ENCODE measurements around the gene CDC42. TPM values are rescaled to one million over a fixed set of nuclear protein-coding genes. Genes with fewer than 3 reads are reported as not detected.
A peak's percentile ranks its signal among the peaks of the same experiment; 100 is the strongest.

CDC42 gene
- total RNA-seq, 1 donor from 2014 or later = 71.5 TPM

- H3K9ac ChIP-seq (ENCODE audit: low read depth in 1 of 3, low read length in 3 of 3) = no peak overlapping the region
- H3K4me3 ChIP-seq (ENCODE audit: low read length in 3 of 3) = no peak overlapping the region
- H3K4me1 ChIP-seq (ENCODE audit: control insufficient read depth in 3 of 3, insufficient read depth in 3 of 3, low read length in 3 of 3) = peaks cover 0 to under 1% (median 0%) of the 10 kb centered on the region in 3 donors
- peaks cover 0 to 5% (median 0%) of the 10 kb centered on the region in 3 donors for H3K27me3 ChIP-seq (ENCODE audit: control insufficient read depth in 3 of 3, insufficient read depth in 3 of 3, low read length in 3 of 3)
- no peak overlapping the region for H3K27ac ChIP-seq (ENCODE audit: low read depth, low read length)
- no peaks in the 10 kb centered on the region for H3K36me3 ChIP-seq (ENCODE audit: control insufficient read depth in 3 of 3, insufficient read depth in 3 of 3, low read length in 3 of 3)
- no peaks in the 10 kb centered on the region for H3K9me3 ChIP-seq (ENCODE audit: control insufficient read depth in 3 of 3, low read length in 3 of 3)
These were observed 33.6 kb upstream of the CDC42 start for GRCh38 chr1:22018583-22019559.

- H3K27me3 ChIP-seq (ENCODE audit: control insufficient read depth in 3 of 3, insufficient read depth in 3 of 3, low read length in 3 of 3) = peaks cover 0 to 5% (median 0%) of the 10 kb centered on the region in 3 donors
- no peak overlapping the region for H3K27ac ChIP-seq (ENCODE audit: low read depth, low read length)
- H3K4me1 ChIP-seq (ENCODE audit: control insufficient read depth in 3 of 3, insufficient read depth in 3 of 3, low read length in 3 of 3) = peaks cover 13 to 19% (median 14%) of the 10 kb centered on the region in 3 donors
- H3K36me3 ChIP-seq (ENCODE audit: control insufficient read depth in 3 of 3, insufficient read depth in 3 of 3, low read length in 3 of 3) = peaks cover 0 to 2% (median 0%) of the 10 kb centered on the region in 3 donors
- H3K4me3 ChIP-seq (ENCODE audit: low read length in 3 of 3) = no peak overlapping the region
- H3K9me3 ChIP-seq (ENCODE audit: control insufficient read depth in 3 of 3, low read length in 3 of 3) = no peaks in the 10 kb centered on the region
- H3K9ac ChIP-seq (ENCODE audit: low read depth in 1 of 3, low read length in 3 of 3) = no peak overlapping the region
These were observed 31.4 kb upstream of the CDC42 start for GRCh38 chr1:22021061-22021460.

GRCh38 chr1:22024485-22025367 is 27.8 kb upstream of the CDC42 start:
- Histone ChIP-seq H3K4me1 (ENCODE audit: control insufficient read depth in 3 of 3, insufficient read depth in 3 of 3, low read length in 3 of 3) (peaks cover 16 to 25% (median 17%) of the 10 kb centered on the region in 3 donors), H3K9me3 (ENCODE audit: control insufficient read depth in 3 of 3, low read length in 3 of 3) (no peaks in the 10 kb centered on the region), H3K4me3 (ENCODE audit: low read length in 3 of 3) (peak overlapping the region; percentile 99 to 100 (median 100)), H3K27ac (ENCODE audit: low read depth, low read length) (peak overlapping the region; percentile 100), H3K9ac (ENCODE audit: low read depth in 1 of 3, low read length in 3 of 3) (peak overlapping the region; percentile 100), H3K27me3 (ENCODE audit: control insufficient read depth in 3 of 3, insufficient read depth in 3 of 3, low read length in 3 of 3) (no peaks in the 10 kb centered on the region), H3K36me3 (ENCODE audit: control insufficient read depth in 3 of 3, insufficient read depth in 3 of 3, low read length in 3 of 3) (peaks cover 0 to 2% (median 0%) of the 10 kb centered on the region in 3 donors)

- peak overlapping the region; percentile 100 for H3K9ac ChIP-seq (ENCODE audit: low read depth in 1 of 3, low read length in 3 of 3)
- peaks cover 0 to 2% (median 0%) of the 10 kb centered on the region in 3 donors for H3K36me3 ChIP-seq (ENCODE audit: control insufficient read depth in 3 of 3, insufficient read depth in 3 of 3, low read length in 3 of 3)
- H3K4me3 ChIP-seq (ENCODE audit: low read length in 3 of 3) = peak overlapping the region; percentile 99 to 100 (median 100)
- H3K27ac ChIP-seq (ENCODE audit: low read depth, low read length) = peak overlapping the region; percentile 100
- no peaks in the 10 kb centered on the region for H3K27me3 ChIP-seq (ENCODE audit: control insufficient read depth in 3 of 3, insufficient read depth in 3 of 3, low read length in 3 of 3)
- H3K9me3 ChIP-seq (ENCODE audit: control insufficient read depth in 3 of 3, low read length in 3 of 3) = no peaks in the 10 kb centered on the region
- peaks cover 16 to 25% (median 17%) of the 10 kb centered on the region in 3 donors for H3K4me1 ChIP-seq (ENCODE audit: control insufficient read depth in 3 of 3, insufficient read depth in 3 of 3, low read length in 3 of 3)
These were observed 26.9 kb upstream of the CDC42 start for GRCh38 chr1:22025368-22026155.

- Histone ChIP-seq H3K36me3 (ENCODE audit: control insufficient read depth in 3 of 3, insufficient read depth in 3 of 3, low read length in 3 of 3) (peaks cover 0 to 3% (median 2%) of the 10 kb centered on the region in 3 donors), H3K9ac (ENCODE audit: low read depth in 1 of 3, low read length in 3 of 3) (no peak overlapping the region), H3K27ac (ENCODE audit: low read depth, low read length) (peak overlapping the region; percentile 100), H3K9me3 (ENCODE audit: control insufficient read depth in 3 of 3, low read length in 3 of 3) (no peaks in the 10 kb centered on the region), H3K4me3 (ENCODE audit: low read length in 3 of 3) (no peak overlapping the region), H3K4me1 (ENCODE audit: control insufficient read depth in 3 of 3, insufficient read depth in 3 of 3, low read length in 3 of 3) (peaks cover 16 to 31% (median 17%) of the 10 kb centered on the region in 3 donors), H3K27me3 (ENCODE audit: control insufficient read depth in 3 of 3, insufficient read depth in 3 of 3, low read length in 3 of 3) (no peaks in the 10 kb centered on the region)
These were observed 25.6 kb upstream of the CDC42 start for GRCh38 chr1:22026924-22027289.

- no peaks in the 10 kb centered on the region for H3K9me3 ChIP-seq (ENCODE audit: control insufficient read depth in 3 of 3, low read length in 3 of 3)
- no peak overlapping the region for H3K27ac ChIP-seq (ENCODE audit: low read depth, low read length)
- H3K4me1 ChIP-seq (ENCODE audit: control insufficient read depth in 3 of 3, insufficient read depth in 3 of 3, low read length in 3 of 3) = peaks cover 7 to 25% (median 9%) of the 10 kb centered on the region in 3 donors
- no peaks in the 10 kb centered on the region for H3K27me3 ChIP-seq (ENCODE audit: control insufficient read depth in 3 of 3, insufficient read depth in 3 of 3, low read length in 3 of 3)
- H3K9ac ChIP-seq (ENCODE audit: low read depth in 1 of 3, low read length in 3 of 3) = peak overlapping the region in 1 of 3 donors; percentile 16
- no peak overlapping the region for H3K4me3 ChIP-seq (ENCODE audit: low read length in 3 of 3)
- peaks cover 0 to 3% (median 2%) of the 10 kb centered on the region in 3 donors for H3K36me3 ChIP-seq (ENCODE audit: control insufficient read depth in 3 of 3, insufficient read depth in 3 of 3, low read length in 3 of 3)
These were observed 22.5 kb upstream of the CDC42 start for GRCh38 chr1:22030057-22030456.

GRCh38 chr1:22030473-22030872 is 22.0 kb upstream of the CDC42 start:
- Histone ChIP-seq H3K4me1 (ENCODE audit: control insufficient read depth in 3 of 3, insufficient read depth in 3 of 3, low read length in 3 of 3) (peaks cover 7 to 26% (median 10%) of the 10 kb centered on the region in 3 donors), H3K4me3 (ENCODE audit: low read length in 3 of 3) (no peak overlapping the region), H3K9me3 (ENCODE audit: control insufficient read depth in 3 of 3, low read length in 3 of 3) (no peaks in the 10 kb centered on the region), H3K27me3 (ENCODE audit: control insufficient read depth in 3 of 3, insufficient read depth in 3 of 3, low read length in 3 of 3) (no peaks in the 10 kb centered on the region), H3K36me3 (ENCODE audit: control insufficient read depth in 3 of 3, insufficient read depth in 3 of 3, low read length in 3 of 3) (peaks cover 0 to 3% (median 1%) of the 10 kb centered on the region in 3 donors), H3K9ac (ENCODE audit: low read depth in 1 of 3, low read length in 3 of 3) (no peak overlapping the region), H3K27ac (ENCODE audit: low read depth, low read length) (no peak overlapping the region)

GRCh38 chr1:22031214-22031962 is 21.1 kb upstream of the CDC42 start:
- no peaks in the 10 kb centered on the region for H3K9me3 ChIP-seq (ENCODE audit: control insufficient read depth in 3 of 3, low read length in 3 of 3)
- peaks cover under 1 to 17% (median 4%) of the 10 kb centered on the region in 3 donors for H3K4me1 ChIP-seq (ENCODE audit: control insufficient read depth in 3 of 3, insufficient read depth in 3 of 3, low read length in 3 of 3)
- H3K4me3 ChIP-seq (ENCODE audit: low read length in 3 of 3) = no peak overlapping the region
- H3K27ac ChIP-seq (ENCODE audit: low read depth, low read length) = peak overlapping the region; percentile 69
- H3K36me3 ChIP-seq (ENCODE audit: control insufficient read depth in 3 of 3, insufficient read depth in 3 of 3, low read length in 3 of 3) = peaks cover 0 to 3% (median 0%) of the 10 kb centered on the region in 3 donors
- H3K9ac ChIP-seq (ENCODE audit: low read depth in 1 of 3, low read length in 3 of 3) = peak overlapping the region in 2 of 3 donors; percentile 14 to 47
- H3K27me3 ChIP-seq (ENCODE audit: control insufficient read depth in 3 of 3, insufficient read depth in 3 of 3, low read length in 3 of 3) = no peaks in the 10 kb centered on the region
